GM12878 (cell line): ENCODE results near the gene PALD1.

Source experiments
- CTCF ChIP-seq, 3 experiments: IDR thresholded peaks in 2 of 3; conservative IDR thresholded peaks in 1 of 3; 2 replicates each; pipeline ENCODE4 v1.5.1; 2011; ENCODE audit warnings: low read depth in 3 of 3, low read length in 3 of 3, mild to moderate bottlenecking in 3 of 3, control low read depth in 2 of 3, moderate library complexity in 2 of 3, inconsistent platforms in 1 of 3, mixed read lengths in 1 of 3; ENCODE audit not compliant: control insufficient read depth in 2 of 3, insufficient read depth in 1 of 3; ENCODE audit errors: extremely low read depth in 1 of 3
- GABPA ChIP-seq: IDR thresholded peaks from 2 replicates; pipeline ENCODE4 v1.6.1; 2014; ENCODE audit warnings: antibody characterized with exemption, low read depth, mild to moderate bottlenecking, inconsistent platforms
- HDAC6 ChIP-seq: fragments of 200-600 bp; sonication (generic); IDR thresholded peaks from one replicate; pipeline ENCODE4 v1.8.0; 2017; ENCODE audit warnings: antibody characterized with exemption; ENCODE audit not compliant: unreplicated experiment
- MAX ChIP-seq: IDR thresholded peaks from 2 replicates; pipeline ENCODE4 v1.6.1; 2012; ENCODE audit warnings: low read depth, low read length, improper control_type of control experiment
- MEF2B ChIP-seq: fragments of 450-650 bp; IDR thresholded peaks from 2 replicates; pipeline ENCODE4 v1.6.1; 2018; ENCODE audit warnings: mild to moderate bottlenecking, moderate library complexity; ENCODE audit not compliant: partially characterized antibody, poor library complexity, severe bottlenecking
- PML ChIP-seq: IDR thresholded peaks from 2 replicates; pipeline ENCODE4 v1.6.1; 2012; ENCODE audit warnings: low read length, inconsistent platforms
- POLR2A ChIP-seq: IDR thresholded peaks from 2 replicates; pipeline ENCODE4 v1.6.1; 2011; ENCODE audit warnings: low read depth, mild to moderate bottlenecking, low read length
- POLR2AphosphoS2 ChIP-seq: IDR thresholded peaks from 2 replicates; pipeline ENCODE4 v1.6.1; 2011; ENCODE audit warnings: low read depth, mild to moderate bottlenecking, low read length, improper control_type of control experiment, moderate library complexity
- USF2 ChIP-seq: IDR thresholded peaks from 2 replicates; pipeline ENCODE4 v1.6.1; 2011; ENCODE audit warnings: low read depth, low read length, improper control_type of control experiment, borderline replicate concordance
- YY1 ChIP-seq: IDR thresholded peaks from 2 replicates; pipeline ENCODE4 v1.6.1; 2011; ENCODE audit warnings: low read depth, mild to moderate bottlenecking, low read length
- ZBTB11 ChIP-seq: fragments of 450-650 bp; formaldehyde crosslinking; IDR thresholded peaks from 2 replicates; pipeline ENCODE4 v1.5.0; 2022; ENCODE audit warnings: mild to moderate bottlenecking, missing genetic modification characterization

- TF ChIP-seq CTCF (IDR thresholded peaks at IDR 0.05 in 2 of 3, conservative IDR thresholded peaks at IDR 0.05 in 1 of 3; ENCODE audit: control insufficient read depth in 2 of 3, extremely low read depth in 1 of 3, insufficient read depth in 1 of 3, low read depth in 3 of 3, low read length in 3 of 3) (no peak), USF2 (no peak), MEF2B (no peak), PML (no peak), MAX (no peak), ZBTB11 (CRISPR knock-in tag) (no peak), POLR2AphosphoS2 (no peak), YY1 (no peak), HDAC6 (no peak), GABPA (no peak), POLR2A (no peak)
Measured at GRCh38 chr10:70598857-70599295, 120.3 kb downstream of the PALD1 start.
